Hematopoietic multipotent progenitor cell treated with erythropoietin and hydrocortisone succinate and interleukin-3 and kit ligand, for 4 days (in vitro differentiated cells): Measurements from ENCODE around the gene MRPS9.

Experiments
- DNase-seq: peaks from one replicate; pipeline ENCODE4 v3.0.0-alpha.2; 2015

The MRPS9 gene

GRCh38 chr2:105080461-105080860, 42.6 kb downstream of the MRPS9 start:
- DNase-seq = no peak

- DNase-seq = no peak
Observed at GRCh38 chr2:105081006-105081601, 43.2 kb downstream of the MRPS9 start.

- no peak for DNase-seq
Observed at GRCh38 chr2:105082107-105082506, 44.2 kb downstream of the MRPS9 start.

DNA sequence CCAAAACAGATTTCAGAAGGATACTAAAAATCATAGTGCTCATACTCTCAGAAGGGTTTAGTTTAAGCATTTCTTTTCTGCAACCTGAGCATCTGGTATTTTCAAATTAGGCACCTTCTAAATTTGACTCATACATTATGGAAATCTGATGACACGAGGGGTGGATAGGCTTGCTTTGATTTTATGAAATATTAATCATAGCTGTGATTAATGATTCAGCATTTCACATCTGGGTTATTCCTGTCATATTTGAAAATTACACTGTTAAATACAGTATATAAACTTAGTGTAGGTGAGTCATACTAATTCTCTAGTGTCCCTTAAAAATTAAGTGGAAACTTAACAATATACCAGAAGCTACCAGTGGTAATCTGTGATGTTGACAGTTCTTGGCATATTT, 47.7 kb downstream of the MRPS9 start:
- no peak for DNase-seq

DNA sequence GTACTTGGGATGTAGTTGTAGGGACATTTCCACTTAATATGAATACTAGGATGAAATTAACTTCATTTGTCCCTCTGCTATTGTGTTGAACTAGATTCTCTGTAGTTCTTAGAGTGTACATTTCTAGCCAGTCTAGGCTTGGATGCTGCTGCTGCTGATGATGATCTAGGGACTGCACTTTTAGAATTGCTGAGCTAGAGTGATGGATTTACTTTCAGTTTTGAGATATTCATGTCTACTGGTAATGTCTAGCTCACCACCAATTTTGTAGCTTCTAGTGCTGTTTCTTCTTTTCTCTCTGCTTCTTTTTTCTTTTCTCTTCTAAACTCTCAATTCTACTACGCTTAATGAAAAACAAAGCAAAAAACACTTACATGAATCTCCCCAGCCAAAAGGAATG, 49.4 kb downstream of the MRPS9 start:
- no peak for DNase-seq

DNA sequence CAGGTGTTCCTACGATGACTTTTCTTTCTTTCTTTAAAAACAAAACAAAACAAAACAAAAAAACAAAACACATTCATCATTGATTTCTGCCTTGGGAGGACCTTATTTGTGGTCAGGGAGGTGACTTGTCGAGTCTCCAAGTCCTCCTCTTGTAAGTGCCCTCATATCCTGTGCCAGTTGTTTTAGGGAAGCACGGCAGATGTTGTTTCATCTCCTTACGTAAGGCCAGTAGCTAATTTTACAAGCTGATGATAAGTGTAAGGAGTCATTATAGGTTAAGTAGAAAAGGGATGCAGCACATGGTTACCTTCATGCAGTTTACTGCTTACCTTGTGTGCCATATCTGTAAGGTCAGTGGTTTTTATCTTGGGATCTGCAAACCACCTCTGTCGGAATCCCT, 52.2 kb downstream of the MRPS9 start:
- DNase-seq = no peak

DNA sequence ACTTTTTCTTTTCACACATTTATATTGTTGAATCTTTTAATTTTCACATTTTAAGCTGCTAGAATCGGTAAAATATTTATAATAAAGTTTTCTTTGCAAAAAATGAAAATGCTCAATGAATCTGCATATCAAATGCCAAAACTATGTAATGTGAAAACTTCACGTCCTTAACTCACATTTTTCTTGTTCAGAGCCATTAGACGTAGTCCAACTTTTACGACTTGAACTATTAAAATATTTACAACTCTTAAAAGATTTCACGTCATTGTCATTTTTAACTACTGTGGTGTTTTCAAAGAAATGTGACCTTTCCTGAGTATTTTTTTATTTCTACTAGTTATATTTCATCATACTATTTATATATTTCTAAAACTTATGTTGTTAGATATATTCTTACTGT, 54.9 kb downstream of the MRPS9 start:
- no peak for DNase-seq

- no peak for DNase-seq
Observed at GRCh38 chr2:105099153-105099552, 61.3 kb downstream of the MRPS9 start.

- DNase-seq = no peak
Observed at GRCh38 chr2:105100046-105100840, 62.4 kb downstream of the MRPS9 start.

GRCh38 chr2:105102001-105102400, 64.1 kb downstream of the MRPS9 start:
- DNase-seq = no peak

GRCh38 chr2:105102963-105103421, 65.1 kb downstream of the MRPS9 start:
- DNase-seq = no peak

- DNase-seq = no peak
Observed at GRCh38 chr2:105103481-105103880, 65.6 kb downstream of the MRPS9 start.

- peak; percentile 19 for DNase-seq
Observed at GRCh38 chr2:105104208-105104731, 66.4 kb downstream of the MRPS9 start.

- no peak for DNase-seq
Observed at GRCh38 chr2:105110295-105110829, 72.5 kb downstream of the MRPS9 start.

- no peak for DNase-seq
Observed at GRCh38 chr2:105111365-105112150, 73.7 kb downstream of the MRPS9 start.

DNA sequence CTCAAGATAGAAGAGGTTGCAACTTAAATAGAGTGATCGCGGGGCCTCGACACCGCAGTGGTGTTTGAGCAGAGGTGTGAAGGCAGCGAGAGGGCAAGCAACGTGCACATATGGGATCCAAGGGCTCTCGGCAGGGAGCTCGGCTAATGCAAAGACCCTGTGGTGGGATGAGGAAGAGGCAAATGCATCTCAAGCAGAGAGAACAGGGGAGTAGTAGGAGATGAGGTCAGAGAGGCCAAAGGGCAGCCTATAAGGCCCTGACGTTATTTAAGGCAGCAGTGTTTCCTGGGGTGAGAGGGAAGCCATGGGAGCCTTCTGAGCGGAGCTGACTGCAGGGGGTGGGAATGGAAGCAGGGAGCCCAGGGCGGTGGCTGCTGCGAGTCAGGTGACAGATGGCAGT, 74.5 kb downstream of the MRPS9 start:
- no peak for DNase-seq

DNA sequence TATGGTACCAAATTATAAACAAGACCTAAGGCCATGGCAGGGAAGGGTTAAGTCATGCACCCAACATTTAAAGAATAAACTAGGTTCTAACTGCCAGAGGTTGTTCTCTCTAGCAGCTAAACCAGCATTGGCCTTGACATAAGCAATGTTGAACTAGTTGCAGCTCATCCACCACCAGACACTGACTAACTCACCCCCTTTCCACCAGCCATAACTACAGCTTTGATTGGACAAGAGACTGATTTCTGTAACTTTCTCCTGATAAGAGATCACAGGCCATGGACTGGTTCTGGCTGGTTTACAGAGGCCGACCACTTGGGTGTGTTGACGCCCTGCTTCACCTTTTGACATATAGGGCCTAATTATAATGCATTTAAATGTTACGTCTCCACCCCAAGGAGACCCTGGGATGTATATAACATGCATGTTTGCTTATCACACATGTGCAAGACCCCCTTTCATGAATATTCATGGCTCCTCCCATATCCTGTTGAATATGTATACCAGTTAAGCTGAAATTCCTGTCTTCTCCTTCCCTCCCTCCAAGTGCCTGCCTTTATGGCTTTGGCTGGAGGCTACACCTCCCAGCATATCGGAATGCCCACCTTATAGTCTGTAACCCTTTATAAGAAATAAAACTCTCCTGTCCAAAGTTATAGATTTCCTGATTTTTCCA, 75.9 kb downstream of the MRPS9 start:
- DNase-seq = no peak

- DNase-seq = peak; percentile 74
Observed at GRCh38 chr2:105114551-105114950, 76.7 kb downstream of the MRPS9 start.

DNA sequence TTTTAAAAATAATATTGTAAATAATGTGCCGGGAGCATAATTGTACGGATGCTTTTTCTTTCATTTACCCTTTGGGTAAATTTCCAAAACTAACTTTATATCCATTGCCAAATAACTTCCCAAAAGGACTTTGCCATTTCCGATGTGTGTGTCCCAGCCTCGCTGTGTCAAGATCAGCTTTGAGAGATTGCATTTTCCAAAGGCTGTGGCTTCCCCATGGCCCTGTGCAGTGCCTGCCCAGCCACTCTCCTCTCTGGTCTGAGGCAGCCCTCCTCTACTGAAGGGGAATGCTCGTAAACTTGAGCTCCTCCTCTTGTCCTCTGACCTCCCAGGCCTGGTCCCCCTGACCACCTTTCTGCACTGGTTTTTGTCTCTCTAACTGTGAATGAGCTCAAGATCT, 78.5 kb downstream of the MRPS9 start:
- no peak for DNase-seq

DNA sequence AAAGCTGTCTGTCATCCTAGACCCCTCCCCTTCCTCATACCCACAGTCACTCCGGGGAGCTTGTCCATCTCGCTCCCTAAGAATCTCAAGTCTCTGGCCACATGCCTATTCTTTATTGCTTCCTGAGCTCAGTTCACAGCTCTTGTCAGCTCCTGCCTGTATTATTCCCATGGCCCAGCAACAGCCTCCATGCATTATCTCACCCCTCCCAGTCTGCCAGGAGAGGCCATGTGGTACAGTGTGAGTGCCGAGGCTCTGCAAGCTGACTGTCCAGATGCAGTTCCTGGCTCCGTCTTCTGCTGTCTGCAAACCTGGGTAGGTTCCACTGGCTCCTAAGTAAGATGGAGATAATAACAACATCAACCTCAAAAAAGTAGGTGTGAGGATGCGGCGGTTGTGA, 79.7 kb downstream of the MRPS9 start:
- no peak for DNase-seq

DNA sequence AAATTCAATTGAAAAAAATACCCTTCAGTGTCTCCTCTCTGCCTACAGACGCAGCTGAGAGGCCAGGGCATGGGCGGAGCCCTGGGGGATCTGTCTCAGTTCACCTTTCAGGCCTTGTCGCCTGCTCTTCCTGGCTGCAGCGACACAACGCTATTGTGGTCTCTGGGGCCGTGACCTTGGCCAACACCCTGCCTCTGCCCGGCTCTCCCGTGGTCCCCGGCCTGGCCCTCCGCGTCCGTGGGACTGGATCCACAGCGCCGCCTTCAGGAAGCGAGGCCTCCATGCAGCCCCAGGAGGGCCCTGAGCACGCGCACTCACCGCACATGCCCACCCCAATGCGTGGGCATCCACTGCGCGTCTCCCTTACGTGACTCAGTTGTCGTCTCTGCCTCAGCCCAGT, 81.1 kb downstream of the MRPS9 start:
- peak; percentile 32 for DNase-seq

- peak; percentile 77 for DNase-seq
Observed at GRCh38 chr2:105121434-105121833, 83.6 kb downstream of the MRPS9 start.

- DNase-seq = peak; percentile 55
Observed at GRCh38 chr2:105125428-105125827, 87.6 kb downstream of the MRPS9 start.
